Measurements from ENCODE around the gene DDIT3. TPM values are rescaled to one million over a fixed set of nuclear protein-coding genes. Genes with fewer than 3 reads are reported as not detected.

Gene DDIT3
- total RNA-seq, 1 experiment from 2014 or later, result 84.7 TPM

GRCh38 chr12:57518920-57519795, 1.2 kb downstream of the DDIT3 start:
- Histone ChIP-seq H3K9me3 (ENCODE audit: control insufficient read depth in 1 of 2, insufficient read depth in 1 of 2, low read depth in 1 of 2, low read length in 2 of 2) (no peaks in the 10 kb centered on the region), H3K4me2 (ENCODE audit: low read length) (peak overlapping the region; percentile 94), H3K9me2 (ENCODE audit: insufficient read depth) (no peaks in the 10 kb centered on the region), H2AFZ (ENCODE audit: low read depth, low read length, poor library complexity, severe bottlenecking) (no peak overlapping the region), H3K27ac (ENCODE audit: low read depth, low read length) (peak overlapping the region; percentile 79), H3K4me3 (replicated peaks in 1 of 2; ENCODE audit: low read depth in 1 of 2, low read length in 2 of 2) (peak overlapping the region; percentile 79 to 88), H3K36me3 (ENCODE audit: control insufficient read depth in 1 of 2, insufficient read depth in 2 of 2, low read length in 2 of 2) (peaks cover 32 to 41% of the 10 kb centered on the region in 2 experiments), H3K4me1 (ENCODE audit: control insufficient read depth in 1 of 2, insufficient read depth in 2 of 2, low read length in 2 of 2) (peaks cover 22 to 49% of the 10 kb centered on the region in 2 experiments), H4K20me1 (ENCODE audit: insufficient read depth) (peaks cover 7% of the 10 kb centered on the region; the same call in 1 of the 2 replicates), H3K79me2 (ENCODE audit: insufficient read depth, low read length) (peaks cover 57% of the 10 kb centered on the region), H3K9ac (ENCODE audit: low read length) (peak overlapping the region; percentile 80), H3K27me3 (ENCODE audit: insufficient read depth, low read length) (no peaks in the 10 kb centered on the region)
- BruUV-seq (replicated peaks), result no TSS peak
- DNase-seq (ENCODE audit: low read depth, low spot score) (no peak), ATAC-seq (no peak)
- RAD21 ChIA-PET (ENCODE audit: low non-redundant PET in 1 of 2, low total read pairs in 2 of 2, uncharacterized antibody in 2 of 2, unreplicated experiment in 2 of 2), result no interaction called here
- TF ChIP-seq MAX (IDR thresholded peaks at IDR 0.05) (no peak), ZBTB33 (IDR thresholded peaks at IDR 0.05; ENCODE audit: extremely low read depth, insufficient replicate concordance, low read length) (no peak), EZH2 (IDR thresholded peaks at IDR 0.05) (no peak), SP1 (IDR thresholded peaks at IDR 0.05; ENCODE audit: low read depth) (no peak), CEBPB (IDR thresholded peaks at IDR 0.05; ENCODE audit: low read depth) (no peak), RAD21 (IDR thresholded peaks at IDR 0.05; ENCODE audit: low read depth) (no peak), REST (IDR thresholded peaks at IDR 0.05; ENCODE audit: low read depth) (no peak), EZH2phosphoT487 (IDR thresholded peaks at IDR 0.05; ENCODE audit: borderline replicate concordance) (no peak), SIN3A (IDR thresholded peaks at IDR 0.05; ENCODE audit: low read depth) (no peak), YY1 (IDR thresholded peaks at IDR 0.05; ENCODE audit: extremely low read depth, insufficient replicate concordance, low read depth, low read length) (no peak)
- CTCF ChIA-PET, result no interaction called here
- intact Hi-C loops (cut with micrococcal nuclease), result no loop called here
- POLR2A ChIA-PET, result interaction anchor here (1.4 to 2.0 kb wide), 3 partner anchors 7 to 39 kb away, joined by 3 to 7 read pairs (median 4); partner anchors contain the start of gene DCTN2

Data from HCT116 (cell line).